ENCODE results near the gene GLT1D1.

GRCh38 chr12:128989287-128989686, 136.0 kb downstream of the GLT1D1 start:
- no peak for TF ChIP-seq CTCF (IDR thresholded peaks at IDR 0.05; ENCODE audit: insufficient read depth, low read length, poor library complexity, severe bottlenecking)
- TF ChIP-seq EZH2phosphoT487 (conservative IDR thresholded peaks at IDR 0.05; ENCODE audit: low read length) = no peak
